H4 (cell line): ENCODE measurements around the gene VPS13D. TPM values are rescaled to one million over a fixed set of nuclear protein-coding genes. Genes with fewer than 3 reads are reported as not detected.
"Not testable (repeated sequence)": the region's sequence is repeated elsewhere in the genome, so short reads cannot be mapped to it uniquely, and the experiment has no call there.

Source experiments
- DNase-seq: peaks from one replicate; pipeline ENCODE4 v3.0.0-alpha.2; 2015; ENCODE audit warnings: low spot score
- total RNA-seq: library from RNA; depleted of rRNA; stranded (reverse); fragments of >200 nt; shearing (Covaris generic); gene quantifications from 2 replicates; pipeline ENCODE4 v1.2.3, GENCODE V29; 2014

The VPS13D gene
- total RNA-seq, 1 experiment from 2014 or later, result 9.6 TPM

- DNase-seq, result no peak
Observed at GRCh38 chr1:12515234-12515633, 285.4 kb downstream of the VPS13D start.

GRCh38 chr1:12516741-12517140 is 286.9 kb downstream of the VPS13D start:
- DNase-seq, result no peak

GRCh38 chr1:12518931-12519692 is 289.3 kb downstream of the VPS13D start:
- no peak for DNase-seq

GRCh38 chr1:12519693-12520364 is 290.0 kb downstream of the VPS13D start:
- DNase-seq, result no peak

- DNase-seq, result no peak
Observed at GRCh38 chr1:12521096-12521495, 291.3 kb downstream of the VPS13D start.

GRCh38 chr1:12522780-12523179 is 292.9 kb downstream of the VPS13D start:
- DNase-seq, result not testable (repeated sequence)

- no peak for DNase-seq
Observed at GRCh38 chr1:12524266-12524665, 294.4 kb downstream of the VPS13D start.

- peak; percentile 35 for DNase-seq
Observed at GRCh38 chr1:12525311-12526181, 295.7 kb downstream of the VPS13D start.

GRCh38 chr1:12527564-12527963 is 297.7 kb downstream of the VPS13D start:
- DNase-seq, result no peak

GRCh38 chr1:12528021-12528852 is 298.4 kb downstream of the VPS13D start:
- peak; percentile 59 for DNase-seq

- DNase-seq, result no peak
Observed at GRCh38 chr1:12529640-12530174, 299.9 kb downstream of the VPS13D start.

GRCh38 chr1:12530462-12531178 is 300.8 kb downstream of the VPS13D start:
- DNase-seq, result no peak

- DNase-seq, result no peak
Observed at GRCh38 chr1:12531179-12531499, 301.3 kb downstream of the VPS13D start.

GRCh38 chr1:12532405-12533315 is 302.8 kb downstream of the VPS13D start:
- DNase-seq, result no peak

- no peak for DNase-seq
Observed at GRCh38 chr1:12536023-12536639, 306.3 kb downstream of the VPS13D start.

- DNase-seq, result no peak
Observed at GRCh38 chr1:12537294-12537693, 307.5 kb downstream of the VPS13D start.

GRCh38 chr1:12537906-12538461 is 308.2 kb downstream of the VPS13D start:
- no peak for DNase-seq

- not testable (repeated sequence) for DNase-seq
Observed at GRCh38 chr1:12538536-12538935, 308.7 kb downstream of the VPS13D start.

GRCh38 chr1:12539320-12539704 is 309.5 kb downstream of the VPS13D start:
- no peak for DNase-seq
